NCI-H82 (cell line): ENCODE results near the gene WDHD1.
"Not testable (repeated sequence)": the region's sequence is repeated elsewhere in the genome, so short reads cannot be mapped to it uniquely, and the experiment has no call there.

Source experiments
- DNase-seq: peaks from one replicate; lab custom pipeline; 2025; lab: John Stamatoyannopoulos, UW

The WDHD1 gene

GRCh38 chr14:54902521-54903420, 124.1 kb downstream of the WDHD1 start, which contains the start of gene GCH1:
TSS of gene GCH1 (minus strand) at chr14:54902826. CDS start at chr14:54902663, 163 bp downstream.
- peak; percentile 83 for DNase-seq

GRCh38 chr14:54902143-54902520, 124.8 kb downstream of the WDHD1 start:
- DNase-seq: peak; percentile 57

GRCh38 chr14:54901380-54902142, 125.3 kb downstream of the WDHD1 start:
- DNase-seq: peak; percentile 25

GRCh38 chr14:54899573-54899972, 127.3 kb downstream of the WDHD1 start:
- no peak for DNase-seq

- not testable (repeated sequence) for DNase-seq
Measured at GRCh38 chr14:54897809-54898555, 128.9 kb downstream of the WDHD1 start.

GRCh38 chr14:54895683-54896082, 131.2 kb downstream of the WDHD1 start:
- no peak for DNase-seq

GRCh38 chr14:54894995-54895394, 131.9 kb downstream of the WDHD1 start:
- no peak for DNase-seq

GRCh38 chr14:54893151-54893760, 133.6 kb downstream of the WDHD1 start:
- peak; percentile 67 for DNase-seq

GRCh38 chr14:54891471-54892245, 135.2 kb downstream of the WDHD1 start:
- DNase-seq: no peak

- no peak for DNase-seq
Measured at GRCh38 chr14:54890788-54891187, 136.1 kb downstream of the WDHD1 start.

- DNase-seq: no peak
Measured at GRCh38 chr14:54889919-54890318, 137.0 kb downstream of the WDHD1 start.
